OCI-LY7 (cell line): ENCODE data around the gene ZC3H11A.

Source experiments
- CTCF ChIP-seq: fragments of 200-600 bp; sonication (generic); conservative IDR thresholded peaks from 2 replicates; pipeline ENCODE4 v1.5.1; 2014; ENCODE audit warnings: mild to moderate bottlenecking, antibody characterized with exemption, low read length, moderate library complexity, mixed read lengths
- EZH2phosphoT487 ChIP-seq: fragments of 200-600 bp; sonication (generic); IDR thresholded peaks from 2 replicates; pipeline ENCODE4 v1.6.1; 2018; ENCODE audit warnings: low read depth, borderline replicate concordance, mild to moderate bottlenecking, mixed run types, antibody characterized with exemption, low read length, moderate library complexity, mixed read lengths

- TF ChIP-seq CTCF, result peak; percentile 66; the same call in 1 of the 2 replicates
- TF ChIP-seq EZH2phosphoT487, result no peak
Measured at GRCh38 chr1:203776636-203777035, 18.8 kb upstream of the ZC3H11A start.
